ENCODE measurements around the gene MRFAP1. TPM values are rescaled to one million over a fixed set of nuclear protein-coding genes. Genes with fewer than 3 reads are reported as not detected.

MRFAP1 gene
- total and polyA plus RNA-seq, 2 of the 4 experiments (the other 2 are of a cell fraction) = 65.4 to 268 TPM

- no peak overlapping the region for H4K8ac ChIP-seq (ENCODE audit: low read depth in 2 of 2, low read length in 2 of 2)
- no peak overlapping the region for H4K91ac ChIP-seq (ENCODE audit: insufficient read depth, low read depth, low read length)
- no peak overlapping the region for H2AFZ ChIP-seq (replicated peaks; ENCODE audit: low read length, poor library complexity)
- no peak overlapping the region for H3K4ac ChIP-seq (ENCODE audit: low read depth, low read length)
- H2AK5ac ChIP-seq (ENCODE audit: low read depth, low read length) = no peak overlapping the region
- H3K9ac ChIP-seq (ENCODE audit: low read depth, low read length) = no peak overlapping the region
- intact Hi-C loops (cut with micrococcal nuclease) (no loop called here), in situ Hi-C loops (cut with MboI; ENCODE audit: low sequenced_read_pairs) (no loop called here), dilution Hi-C loops (cut with HindIII; ENCODE audit: low sequenced_read_pairs, unreplicated experiment) (no loop called here)
- no peak overlapping the region for H3K23ac ChIP-seq (ENCODE audit: low read depth, low read length)
- H3K56ac ChIP-seq (ENCODE audit: extremely low read depth, insufficient read depth, low read length) = no peak overlapping the region
- no peak overlapping the region for H2BK120ac ChIP-seq (ENCODE audit: low read depth, low read length)
- CTCF ChIA-PET = no interaction called here
- H3K4me2 ChIP-seq (ENCODE audit: low read depth, low read length) = no peak overlapping the region
- H3K18ac ChIP-seq (ENCODE audit: low read depth, low read length) = no peak overlapping the region
- H3K9me3 ChIP-seq (ENCODE audit: control insufficient read depth, insufficient read depth, low read length) = no peaks in the 10 kb centered on the region
- WGBS, 2 experiments (ENCODE audit: extremely low coverage in 2 of 2, insufficient read length in 1 of 2) = 95% methylated on average over 3 of the region's 3 CpGs; no CpG with 5 or more reads in 1 of the 2 experiments
- POLR2A ChIA-PET (ENCODE audit: unreplicated experiment) = no interaction called here
- H2AK9ac ChIP-seq (replicated peaks; ENCODE audit: low read depth, low read length, poor library complexity) = peak overlapping the region; percentile 7
- BruUV-seq (replicated peaks) = no TSS peak
- H3K4me3 ChIP-seq (ENCODE audit: insufficient read depth, low read depth, low read length) = no peak overlapping the region
- no peak overlapping the region for H3K14ac ChIP-seq (replicated peaks; ENCODE audit: low read depth, low read length)
- no peaks in the 10 kb centered on the region for H3K27me3 ChIP-seq (ENCODE audit: control insufficient read depth, insufficient read depth, low read length)
- H3K9me1 ChIP-seq (ENCODE audit: insufficient read depth, low read length) = no peaks in the 10 kb centered on the region; the same call in 1 of the 2 replicates
- no peak overlapping the region for H3K27ac ChIP-seq (ENCODE audit: insufficient read depth, low read length)
- DNase-seq = no peak
- H3K4me1 ChIP-seq (ENCODE audit: control insufficient read depth, insufficient read depth, low read length) = no peaks in the 10 kb centered on the region
- no peak overlapping the region for H2BK5ac ChIP-seq (ENCODE audit: low read depth, low read length, poor library complexity, severe bottlenecking)
- no peak for ATAC-seq (ENCODE audit: low read depth)
- H4K20me1 ChIP-seq (ENCODE audit: insufficient read depth, low read length) = no peaks in the 10 kb centered on the region
- no peaks in the 10 kb centered on the region for H3K79me1 ChIP-seq (ENCODE audit: low read depth in 1 of 2, low read length in 2 of 2)
- no peak overlapping the region for H2BK20ac ChIP-seq (ENCODE audit: low read depth, low read length)
- H3K36me3 ChIP-seq (ENCODE audit: control insufficient read depth, insufficient read depth, low read length) = peaks cover 55% of the 10 kb centered on the region
- TF ChIP-seq CEBPB (IDR thresholded peaks at IDR 0.05; ENCODE audit: low read depth, low read length) (no peak), USF2 (IDR thresholded peaks at IDR 0.05; ENCODE audit: low read depth, low read length) (peak; percentile 81)
- no peak overlapping the region for H4K5ac ChIP-seq (ENCODE audit: low read depth, low read length)
- no peak overlapping the region for H2BK15ac ChIP-seq (ENCODE audit: low read depth, low read length)
Observed at GRCh38 chr4:6612961-6613675, 27.4 kb upstream of the MRFAP1 start.
